ENCODE results near the gene PLEKHN1. TPM values are rescaled to one million over a fixed set of nuclear protein-coding genes. Genes with fewer than 3 reads are reported as not detected.

Gene PLEKHN1
- total and polyA plus RNA-seq, 2 donors (not counting 3 experiments of a cell fraction or from before 2014, with no cell fraction given): 0.29 to 0.88 TPM

- DNase-seq (ENCODE audit: low read depth, low spot score) (no peak), FAIRE-seq (no peak)
- BruUV-seq (replicated peaks): no TSS peak
- Histone ChIP-seq H4K20me1 (replicated peaks; ENCODE audit: control insufficient read depth, extremely low read depth, insufficient read depth, low read length) (no peaks in the 10 kb centered on the region), H2AFZ (ENCODE audit: low read depth, low read length) (no peak overlapping the region), H3K9me3 (replicated peaks; ENCODE audit: control insufficient read depth, insufficient read depth, low read length) (no peaks in the 10 kb centered on the region), H3K4me3 (replicated peaks in 1 of 3; ENCODE audit: insufficient read depth in 1 of 3, low read depth in 1 of 3, low read length in 3 of 3) (no peak overlapping the region), H3K27ac (ENCODE audit: insufficient read depth, low read depth, low read length) (no peak overlapping the region), H3K4me1 (ENCODE audit: control insufficient read depth, extremely low read depth, insufficient read depth, low read length) (peaks cover 12% of the 10 kb centered on the region), H3K9ac (replicated peaks; ENCODE audit: extremely low read depth, insufficient read depth, low read length) (no peak overlapping the region), H3K79me2 (ENCODE audit: control insufficient read depth, insufficient read depth, low read length) (no peaks in the 10 kb centered on the region), H3K36me3 (ENCODE audit: control insufficient read depth in 2 of 2, extremely low read depth in 1 of 2, insufficient read depth in 2 of 2, low read length in 2 of 2) (no peaks in the 10 kb centered on the region), H3K27me3 (ENCODE audit: control insufficient read depth in 2 of 2, insufficient read depth in 2 of 2, low read length in 2 of 2) (peaks cover 18 to 42% of the 10 kb centered on the region in 2 experiments), H3K9me1 (replicated peaks; ENCODE audit: control insufficient read depth, extremely low read depth, insufficient read depth, low read length) (no peaks in the 10 kb centered on the region), H3K4me2 (ENCODE audit: insufficient read depth, low read length) (no peak overlapping the region)
- ChIA-PET POLR2A (no interaction called here), CTCF (interaction anchor here (0.6 to 3.0 kb wide), 5 partner anchors 10 to 503 kb away, joined by 3 to 13 read pairs (median 4); no protein-coding TSS in a partner anchor)
- no peak for TF ChIP-seq FOS (IDR thresholded peaks at IDR 0.05; ENCODE audit: borderline replicate concordance, insufficient read depth, low read length)
- TF ChIP-seq POLR2A (IDR thresholded peaks at IDR 0.05; ENCODE audit: low read depth, low read length): no peak
- no peak for TF ChIP-seq JUN (IDR thresholded peaks at IDR 0.05; ENCODE audit: borderline replicate concordance, insufficient read depth, insufficient read length, low read depth)
- TF ChIP-seq GATA2 (IDR thresholded peaks at IDR 0.05; ENCODE audit: insufficient read depth, insufficient read length, low read depth, low read length): no peak
- no peak for TF ChIP-seq MAX (IDR thresholded peaks at IDR 0.05; ENCODE audit: insufficient read depth, insufficient read length)
- TF ChIP-seq POLR2AphosphoS5 (IDR thresholded peaks at IDR 0.05; ENCODE audit: insufficient read depth, low read depth, low read length): no peak
- no peak for TF ChIP-seq EZH2 (IDR thresholded peaks at IDR 0.05; ENCODE audit: borderline replicate concordance, low read depth, low read length, severe bottlenecking)
- TF ChIP-seq MYC (IDR thresholded peaks at IDR 0.05; ENCODE audit: low read depth, low read length): no peak
- dilution Hi-C loops (cut with MboI; ENCODE audit: extremely low pct_ligation_motif_present, low sequenced_read_pairs) (no loop called here), intact Hi-C loops (cut with micrococcal nuclease) (loop anchor here (2.0 kb wide), 1 partner anchor 21 kb away; the partner anchor contains the start of gene KLHL17)
Observed at GRCh38 chr1:939511-940106, 26.7 kb upstream of the PLEKHN1 start.

Data from endothelial cell of umbilical vein (primary cell).